GM23248 (cell line): ENCODE measurements around the gene BAZ1B.
"Not testable (repeated sequence)": the region's sequence is repeated elsewhere in the genome, so short reads cannot be mapped to it uniquely, and the experiment has no call there.

ENCODE experiments used
- EZH2 ChIP-seq: fragments of 200-600 bp; sonication (generic); IDR thresholded peaks from 2 replicates; pipeline ENCODE4 v1.6.1; 2018; ENCODE audit warnings: antibody characterized with exemption, mild to moderate bottlenecking; ENCODE audit not compliant: insufficient read depth, poor library complexity, severe bottlenecking
- EZH2phosphoT487 ChIP-seq: fragments of 200-600 bp; sonication (generic); IDR thresholded peaks from 2 replicates; pipeline ENCODE4 v1.6.1; 2018; ENCODE audit warnings: antibody characterized with exemption, moderate library complexity, mild to moderate bottlenecking, low read depth; ENCODE audit not compliant: insufficient read depth

- not testable (repeated sequence) for TF ChIP-seq EZH2phosphoT487, EZH2
These were observed 28.0 kb upstream of the BAZ1B start for GRCh38 chr7:73550093-73550492.
